ENCODE results near the gene GATAD2B. TPM values are rescaled to one million over a fixed set of nuclear protein-coding genes. Genes with fewer than 3 reads are reported as not detected.

Gene GATAD2B
- polyA plus RNA-seq, 2 of the 4 experiments (the other 2 are of a cell fraction), result 4.9 to 8.2 TPM

- no peak for TF ChIP-seq ATOH8 (CRISPR knock-in tag; IDR thresholded peaks at IDR 0.05; ENCODE audit: low read depth)
- no peak for TF ChIP-seq MAZ (IDR thresholded peaks at IDR 0.05; ENCODE audit: borderline replicate concordance, low read depth, low read length)
- no peak for TF ChIP-seq HOXB13 (CRISPR knock-in tag; IDR thresholded peaks at IDR 0.05; ENCODE audit: low read depth)
- no peak for TF ChIP-seq CEBPB (IDR thresholded peaks at IDR 0.05)
Measured at GRCh38 chr1:153954826-153955225, 32.1 kb upstream of the GATAD2B start (continued).

- Histone ChIP-seq H3K27ac (no peak overlapping the region), H3K9me3 (no peaks in the 10 kb centered on the region), H3K4me2 (no peak overlapping the region), H3K4me1 (peaks cover 15% of the 10 kb centered on the region), H3K4me3 (no peak overlapping the region)
- no peak for TF ChIP-seq MAZ (IDR thresholded peaks at IDR 0.05; ENCODE audit: borderline replicate concordance, low read depth, low read length)
- TF ChIP-seq ATOH8 (CRISPR knock-in tag; IDR thresholded peaks at IDR 0.05; ENCODE audit: low read depth), result no peak
- no peak for TF ChIP-seq RCOR1 (IDR thresholded peaks at IDR 0.05; ENCODE audit: low read depth, low read length)
- no peak for TF ChIP-seq HEYL (CRISPR knock-in tag; IDR thresholded peaks at IDR 0.05)
- no peak for TF ChIP-seq ZNF302 (CRISPR knock-in tag; IDR thresholded peaks at IDR 0.05)
- no peak for TF ChIP-seq HDAC2 (IDR thresholded peaks at IDR 0.05)
- TF ChIP-seq RAD21 (conservative IDR thresholded peaks at IDR 0.05 in 1 of 2, IDR thresholded peaks at IDR 0.05 in 1 of 2), result no peak
- no peak for TF ChIP-seq ZC3H11A (IDR thresholded peaks at IDR 0.05)
- TF ChIP-seq BHLHE40 (IDR thresholded peaks at IDR 0.05; ENCODE audit: low read depth, low read length), result no peak
- TF ChIP-seq CBX2 (IDR thresholded peaks at IDR 0.05; ENCODE audit: borderline replicate concordance, low read depth), result no peak
- 70% methylated on average over 4 of the region's 4 CpGs for WGBS (ENCODE audit: missing lambda C conversion rate)
- CTCF ChIA-PET, result interaction anchor here (0.5 to 7.5 kb wide), 4 partner anchors 9 to 357 kb away, joined by 3 to 75 read pairs (median 20); partner anchors contain the start of genes CREB3L4, DENND4B and RAB13
- ATAC-seq (no peak), DNase-seq (ENCODE audit: low read depth in 1 of 2, low spot score in 1 of 2) (no peak), FAIRE-seq (no peak)
- POLR2A ChIA-PET, result interaction anchor here (1.6 kb wide), 1 partner anchor 14 kb away, joined by 5 read pairs; the partner anchor contains the start of gene CREB3L4
Measured at GRCh38 chr1:153953859-153954365, 31.1 kb upstream of the GATAD2B start.

- 94% methylated on average over 2 of the region's 2 CpGs for WGBS (ENCODE audit: missing lambda C conversion rate)
- TF ChIP-seq MAFK (IDR thresholded peaks at IDR 0.05; ENCODE audit: partially characterized antibody), result no peak
- TF ChIP-seq RFX5 (IDR thresholded peaks at IDR 0.05), result no peak
- TF ChIP-seq ATOH8 (CRISPR knock-in tag; IDR thresholded peaks at IDR 0.05; ENCODE audit: low read depth), result no peak
- TF ChIP-seq TFCP2L1 (CRISPR knock-in tag; IDR thresholded peaks at IDR 0.05), result no peak
- no peak for TF ChIP-seq ZC3H11A (IDR thresholded peaks at IDR 0.05)
- no peak for TF ChIP-seq JUN (IDR thresholded peaks at IDR 0.05)
- no peak for TF ChIP-seq MAX (IDR thresholded peaks at IDR 0.05)
- TF ChIP-seq FOXS1 (CRISPR knock-in tag; IDR thresholded peaks at IDR 0.05), result no peak
- no peak for TF ChIP-seq HEYL (CRISPR knock-in tag; IDR thresholded peaks at IDR 0.05)
- TF ChIP-seq NR3C1 (IDR thresholded peaks at IDR 0.05), result no peak
- no peak for TF ChIP-seq HOXA7 (CRISPR knock-in tag; IDR thresholded peaks at IDR 0.05)
- TF ChIP-seq EHMT2 (IDR thresholded peaks at IDR 0.05; ENCODE audit: low read depth), result no peak
- TF ChIP-seq RARB (CRISPR knock-in tag; IDR thresholded peaks at IDR 0.05), result no peak
- no peak for TF ChIP-seq SMC3 (IDR thresholded peaks at IDR 0.05)
- Histone ChIP-seq H3K4me3 (no peak overlapping the region), H3K4me1 (peaks cover 9% of the 10 kb centered on the region), H3K9me3 (no peaks in the 10 kb centered on the region), H3K4me2 (no peak overlapping the region), H3K27ac (no peak overlapping the region)
- no peak for DNase-seq (ENCODE audit: low read depth in 1 of 2, low spot score in 1 of 2)
- POLR2A ChIA-PET, result no interaction called here
- CTCF ChIA-PET, result no interaction called here
- no peak for FAIRE-seq
- ATAC-seq, result no peak
Measured at GRCh38 chr1:153951801-153952200, 29.0 kb upstream of the GATAD2B start.
